ENCODE results near the gene ALDH4A1. TPM values are rescaled to one million over a fixed set of nuclear protein-coding genes. Genes with fewer than 3 reads are reported as not detected.

ALDH4A1 gene
- total RNA-seq, 4 donors from 2014 or later: 25.1 to 29.5 (median 27.2) TPM

GRCh38 chr1:18858070-18858688 lies 44.2 kb downstream of the ALDH4A1 start:
- intact Hi-C loops (cut with DNase I): no loop called here
- peaks cover 0 to 13% (median 0%) of the 10 kb centered on the region in 4 donors for H3K27me3 ChIP-seq

GRCh38 chr1:18856435-18856834 lies 45.9 kb downstream of the ALDH4A1 start:
- no peaks in the 10 kb centered on the region for H3K4me1 ChIP-seq
- H3K27ac ChIP-seq (replicated peaks in 1 of 4): no peak overlapping the region
- no peak overlapping the region for H3K4me3 ChIP-seq
- intact Hi-C loops (cut with DNase I): no loop called here
- peaks cover 0 to 25% (median 0%) of the 10 kb centered on the region in 4 donors for H3K27me3 ChIP-seq
- no peaks in the 10 kb centered on the region for H3K36me3 ChIP-seq
- no peaks in the 10 kb centered on the region for H3K9me3 ChIP-seq
- TF ChIP-seq POLR2AphosphoS5 (IDR thresholded peaks at IDR 0.05): no peak
- TF ChIP-seq POLR2A (IDR thresholded peaks at IDR 0.05; ENCODE audit: low read depth): no peak
- TF ChIP-seq EP300 (IDR thresholded peaks at IDR 0.05): no peak
- DNase-seq (ENCODE audit: extremely low spot score): no peak
- WGBS: 100% methylated on average over 1 of the region's 1 CpG

More at GRCh38 chr1:18858070-18858688, 44.2 kb downstream of the ALDH4A1 start:
- 92% methylated on average over 7 of the region's 7 CpGs for WGBS
- H3K4me1 ChIP-seq: no peaks in the 10 kb centered on the region
- DNase-seq (ENCODE audit: extremely low spot score): no peak
- no peaks in the 10 kb centered on the region for H3K9me3 ChIP-seq
- H3K4me3 ChIP-seq: no peak overlapping the region
- no peaks in the 10 kb centered on the region for H3K36me3 ChIP-seq
- H3K27ac ChIP-seq (replicated peaks in 1 of 4): no peak overlapping the region
- TF ChIP-seq CTCF (IDR thresholded peaks at IDR 0.05) (no peak), POLR2A (IDR thresholded peaks at IDR 0.05; ENCODE audit: low read depth) (no peak), EP300 (IDR thresholded peaks at IDR 0.05) (no peak), POLR2AphosphoS5 (IDR thresholded peaks at IDR 0.05) (no peak)

- TF ChIP-seq CTCF (IDR thresholded peaks at IDR 0.05) (no peak), POLR2AphosphoS5 (IDR thresholded peaks at IDR 0.05) (no peak), EP300 (IDR thresholded peaks at IDR 0.05) (no peak), POLR2A (IDR thresholded peaks at IDR 0.05; ENCODE audit: low read depth) (no peak)
- no peak overlapping the region for H3K27ac ChIP-seq (replicated peaks in 1 of 4)
- intact Hi-C loops (cut with DNase I): no loop called here
- H3K9me3 ChIP-seq: no peaks in the 10 kb centered on the region
- no peak overlapping the region for H3K4me3 ChIP-seq
- WGBS: 75% methylated on average over 6 of the region's 6 CpGs
- H3K4me1 ChIP-seq: no peaks in the 10 kb centered on the region
- peaks cover 0 to 33% (median 0%) of the 10 kb centered on the region in 4 donors for H3K27me3 ChIP-seq
- DNase-seq (ENCODE audit: extremely low spot score): no peak
- H3K36me3 ChIP-seq: no peaks in the 10 kb centered on the region
These were observed 46.8 kb downstream of the ALDH4A1 start for GRCh38 chr1:18855573-18855972.

- Histone ChIP-seq H3K27me3 (peaks cover 0 to 39% (median 0%) of the 10 kb centered on the region in 4 donors), H3K27ac (replicated peaks in 1 of 4) (no peak overlapping the region), H3K4me1 (peaks cover 0 to under 1% (median 0%) of the 10 kb centered on the region in 4 donors), H3K9me3 (no peaks in the 10 kb centered on the region), H3K4me3 (no peak overlapping the region), H3K36me3 (no peaks in the 10 kb centered on the region)
- intact Hi-C loops (cut with DNase I): no loop called here
- TF ChIP-seq POLR2A (IDR thresholded peaks at IDR 0.05; ENCODE audit: low read depth): no peak
- no peak for TF ChIP-seq POLR2AphosphoS5 (IDR thresholded peaks at IDR 0.05)
- no peak for TF ChIP-seq CTCF (IDR thresholded peaks at IDR 0.05)
- TF ChIP-seq EP300 (IDR thresholded peaks at IDR 0.05): no peak
- 91% methylated on average over 37 of the region's 49 CpGs for WGBS
- DNase-seq (ENCODE audit: extremely low spot score): no peak
These were observed 47.9 kb downstream of the ALDH4A1 start for GRCh38 chr1:18854331-18855025.

- 66% methylated on average over 5 of the region's 6 CpGs for WGBS
- Histone ChIP-seq H3K27me3 (peaks cover 0 to 46% (median 0%) of the 10 kb centered on the region in 4 donors), H3K4me3 (no peak overlapping the region), H3K9me3 (peaks cover 0 to 4% (median 0%) of the 10 kb centered on the region in 4 donors), H3K27ac (replicated peaks in 1 of 4) (no peak overlapping the region), H3K4me1 (peaks cover 0 to 6% (median 4%) of the 10 kb centered on the region in 4 donors), H3K36me3 (no peaks in the 10 kb centered on the region)
- DNase-seq (ENCODE audit: extremely low spot score): no peak
- intact Hi-C loops (cut with DNase I): no loop called here
- TF ChIP-seq EP300 (IDR thresholded peaks at IDR 0.05) (no peak), POLR2AphosphoS5 (IDR thresholded peaks at IDR 0.05) (no peak), CTCF (IDR thresholded peaks at IDR 0.05) (no peak), POLR2A (IDR thresholded peaks at IDR 0.05; ENCODE audit: low read depth) (no peak)
These were observed 49.9 kb downstream of the ALDH4A1 start for GRCh38 chr1:18852501-18852900.

Measured in esophagus muscularis mucosa (tissue), 4 donors.